KMS-11 (cell line): ENCODE data around the gene DDX5.

Experiments
- H2AFZ ChIP-seq: fragments of 200-600 bp; sonication (generic); 2 replicates; pipeline ENCODE4 v1.6.1; 2016; ENCODE audit warnings: antibody characterized with exemption, mixed run types, low read depth
- H3K27ac ChIP-seq: fragments of 200-600 bp; sonication (generic); 2 replicates; pipeline ENCODE4 v1.6.1; 2016; ENCODE audit warnings: mild to moderate bottlenecking, mixed run types
- H3K27me3 ChIP-seq: fragments of 200-600 bp; sonication (generic); 2 replicates; pipeline ENCODE4 v1.6.1; 2017; ENCODE audit warnings: mild to moderate bottlenecking, low read depth, mixed run types, moderate library complexity; ENCODE audit not compliant: insufficient read depth
- H3K36me3 ChIP-seq: fragments of 200-600 bp; sonication (generic); 2 replicates; pipeline ENCODE4 v1.6.1; 2017; ENCODE audit warnings: mild to moderate bottlenecking, mixed run types; ENCODE audit not compliant: insufficient read depth
- H3K4me1 ChIP-seq: fragments of 200-600 bp; sonication (generic); 2 replicates; pipeline ENCODE4 v1.6.1; 2016; ENCODE audit warnings: mild to moderate bottlenecking, low read depth, mixed run types; ENCODE audit not compliant: poor library complexity, severe bottlenecking
- H3K4me2 ChIP-seq: fragments of 200-600 bp; sonication (generic); 2 replicates; pipeline ENCODE4 v1.7.0; 2016; ENCODE audit warnings: mild to moderate bottlenecking, mixed run types
- H3K4me3 ChIP-seq: fragments of 200-600 bp; sonication (generic); IDR thresholded peaks from 2 replicates; pipeline ENCODE4 v1.6.1; 2017; ENCODE audit warnings: low read depth, low read length, mixed read lengths; ENCODE audit not compliant: insufficient read depth
- H3K79me2 ChIP-seq: fragments of 200-600 bp; sonication (generic); 2 replicates; pipeline ENCODE4 v1.6.1; 2016; ENCODE audit warnings: low read depth, mixed run types; ENCODE audit not compliant: insufficient read depth
- H3K9ac ChIP-seq: fragments of 200-600 bp; sonication (generic); 2 replicates; pipeline ENCODE4 v1.6.1; 2016; ENCODE audit warnings: mild to moderate bottlenecking, mixed run types
- H4K20me1 ChIP-seq: fragments of 200-600 bp; sonication (generic); 2 replicates; pipeline ENCODE4 v1.6.1; 2016; ENCODE audit warnings: mild to moderate bottlenecking, mixed run types; ENCODE audit not compliant: insufficient read depth
- CTCF ChIP-seq: fragments of 200-600 bp; sonication (generic); conservative IDR thresholded peaks from 2 replicates; pipeline ENCODE4 v1.6.1; 2017; ENCODE audit warnings: low read depth, mild to moderate bottlenecking, antibody characterized with exemption, low read length, moderate library complexity, mixed read lengths

DDX5 gene

DNA sequence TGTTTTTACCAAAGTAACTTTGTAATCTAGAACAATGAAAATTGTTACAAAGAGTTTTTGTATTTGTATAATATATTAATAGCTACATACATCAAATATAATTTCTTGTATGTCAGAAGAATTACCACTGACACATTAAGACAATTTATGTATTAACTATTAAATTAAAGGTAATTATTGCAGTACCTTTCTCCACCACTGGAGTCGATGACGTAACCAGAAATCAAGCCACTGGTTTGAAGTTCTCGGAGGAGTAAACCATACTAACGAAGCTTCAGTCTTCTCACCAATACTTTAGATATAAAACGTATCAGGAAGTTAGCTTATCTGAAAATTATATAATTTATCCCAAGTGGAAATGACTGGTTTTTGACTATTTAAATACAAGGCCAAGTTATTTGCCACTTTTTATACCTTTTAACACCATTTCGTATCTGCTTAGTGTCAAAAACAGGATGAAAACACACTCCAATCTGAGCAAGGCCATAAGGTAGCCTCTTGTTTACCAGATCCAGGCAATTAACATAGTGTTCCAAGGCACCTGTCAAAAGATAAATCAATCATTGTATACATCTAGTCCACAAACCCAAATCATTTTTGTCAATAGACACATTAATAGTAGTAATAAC, 13.5 kb downstream of the DDX5 start:
- Histone ChIP-seq H3K4me2 (no peak overlapping the region), H3K27me3 (no peaks in the 10 kb centered on the region), H3K36me3 (0 out of 2 replicates have a peak, but pooled peaks cover 3% of the 10 kb centered on the region)

DNA sequence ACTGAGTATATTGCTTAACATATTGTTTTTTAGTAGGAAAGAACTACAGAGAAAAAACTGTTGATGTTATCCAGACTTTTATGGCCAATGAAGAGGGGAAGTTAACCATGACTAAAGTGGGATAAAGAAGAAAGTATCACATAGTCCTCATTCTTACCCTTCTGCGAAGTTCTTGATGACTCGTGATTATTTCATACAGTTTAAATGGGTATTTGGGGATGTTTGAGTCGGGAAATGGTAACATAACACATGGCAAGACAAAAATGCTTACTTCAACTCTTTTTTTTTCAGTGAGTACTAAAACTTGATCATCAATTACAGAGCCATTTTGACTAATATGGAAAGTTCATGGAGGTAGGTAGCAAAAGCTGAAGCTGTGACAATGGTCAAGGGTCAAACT, 14.1 kb downstream of the DDX5 start:
- Histone ChIP-seq H3K9ac (no peak overlapping the region), H3K27me3 (no peaks in the 10 kb centered on the region), H2AFZ (no peak overlapping the region), H4K20me1 (no peaks in the 10 kb centered on the region), H3K36me3 (0 out of 2 replicates have a peak, but pooled peaks cover 3% of the 10 kb centered on the region), H3K4me3 (no peak overlapping the region), H3K79me2 (peaks cover 34% of the 10 kb centered on the region), H3K4me1 (peaks cover 25% of the 10 kb centered on the region), H3K4me2 (no peak overlapping the region), H3K27ac (no peak overlapping the region)
- no peak for TF ChIP-seq CTCF

More for the DNA sequence above, 13.5 kb downstream of the DDX5 start:
- Histone ChIP-seq H2AFZ (no peak overlapping the region), H3K9ac (no peak overlapping the region), H3K27ac (no peak overlapping the region), H3K79me2 (peaks cover 34% of the 10 kb centered on the region), H3K4me1 (peaks cover 26% of the 10 kb centered on the region), H4K20me1 (no peaks in the 10 kb centered on the region), H3K4me3 (no peak overlapping the region)
- peak; percentile 68; the same call in 1 of the 2 replicates for TF ChIP-seq CTCF

DNA sequence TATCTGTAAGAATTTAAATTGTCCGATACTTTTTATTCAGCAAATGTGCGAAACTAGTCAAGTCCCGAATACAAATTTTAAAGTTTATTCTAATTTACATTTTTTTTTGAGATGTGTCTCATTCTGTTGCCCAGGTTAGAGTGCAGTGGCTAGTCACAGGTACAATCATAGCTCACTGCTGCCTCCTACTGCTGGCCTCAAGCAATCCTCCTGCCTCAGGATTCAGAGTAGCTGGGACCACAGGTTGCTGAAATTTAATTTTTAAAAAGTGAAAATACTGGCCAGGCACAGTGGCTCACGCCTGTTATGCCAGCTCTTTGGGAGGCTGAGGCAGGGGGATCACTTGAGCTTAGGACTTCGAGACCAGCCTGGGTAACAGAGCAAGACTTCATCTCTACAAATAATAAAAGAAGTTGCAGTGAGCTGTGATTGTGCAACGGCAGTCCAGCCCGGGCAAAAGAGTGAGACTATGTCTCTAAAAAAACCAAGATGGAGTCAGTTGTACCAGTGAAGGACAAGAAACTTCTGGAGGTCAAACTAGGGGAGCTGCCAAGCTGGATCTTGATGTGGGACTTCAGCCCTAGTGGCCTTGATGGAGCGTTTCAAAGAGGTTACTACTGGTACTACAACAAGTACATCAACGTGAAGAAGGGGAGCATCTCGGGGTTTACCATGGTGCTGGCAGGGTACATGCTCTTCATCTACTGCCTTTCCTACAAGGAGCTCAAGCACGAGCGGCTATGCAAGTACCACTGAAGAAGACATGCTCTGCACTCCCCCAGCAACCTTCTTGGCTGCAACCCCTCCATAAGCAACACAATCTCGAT, 14.8 kb downstream of the DDX5 start:
- H3K4me2 ChIP-seq: no peak overlapping the region
- peak; percentile 84 for TF ChIP-seq CTCF
- no peaks in the 10 kb centered on the region for H3K27me3 ChIP-seq
- no peak overlapping the region for H2AFZ ChIP-seq
- 0 out of 2 replicates have a peak, but pooled peaks cover 3% of the 10 kb centered on the region for H3K36me3 ChIP-seq
- no peaks in the 10 kb centered on the region for H4K20me1 ChIP-seq
- H3K4me1 ChIP-seq: peaks cover 25% of the 10 kb centered on the region
- no peak overlapping the region for H3K4me3 ChIP-seq
- no peak overlapping the region for H3K27ac ChIP-seq
- H3K79me2 ChIP-seq: peaks cover 30% of the 10 kb centered on the region
- H3K9ac ChIP-seq: no peak overlapping the region

GRCh38 chr17:64488301-64488700, 17.8 kb downstream of the DDX5 start:
- Histone ChIP-seq H2AFZ (no peak overlapping the region), H3K4me1 (no peaks in the 10 kb centered on the region), H3K79me2 (peaks cover under 1% of the 10 kb centered on the region; the same call in 1 of the 2 replicates), H3K27ac (no peak overlapping the region), H4K20me1 (no peaks in the 10 kb centered on the region), H3K4me3 (no peak overlapping the region), H3K27me3 (no peaks in the 10 kb centered on the region), H3K9ac (no peak overlapping the region), H3K36me3 (0 out of 2 replicates have a peak, but pooled peaks cover 3% of the 10 kb centered on the region), H3K4me2 (no peak overlapping the region)
- TF ChIP-seq CTCF: no peak
